GM10847 (cell line): ENCODE measurements around the gene GRID1.

Experiments used
- POLR2A ChIP-seq: IDR thresholded peaks from 2 replicates; pipeline ENCODE4 v1.6.1; 2011; ENCODE audit not compliant: insufficient read length; ENCODE audit errors: extremely low read depth

GRID1 gene

GRCh38 chr10:85596389-85596788 lies 770.2 kb downstream of the GRID1 start:
- no peak for TF ChIP-seq POLR2A

GRCh38 chr10:85594239-85594638 lies 772.4 kb downstream of the GRID1 start:
- no peak for TF ChIP-seq POLR2A

DNA sequence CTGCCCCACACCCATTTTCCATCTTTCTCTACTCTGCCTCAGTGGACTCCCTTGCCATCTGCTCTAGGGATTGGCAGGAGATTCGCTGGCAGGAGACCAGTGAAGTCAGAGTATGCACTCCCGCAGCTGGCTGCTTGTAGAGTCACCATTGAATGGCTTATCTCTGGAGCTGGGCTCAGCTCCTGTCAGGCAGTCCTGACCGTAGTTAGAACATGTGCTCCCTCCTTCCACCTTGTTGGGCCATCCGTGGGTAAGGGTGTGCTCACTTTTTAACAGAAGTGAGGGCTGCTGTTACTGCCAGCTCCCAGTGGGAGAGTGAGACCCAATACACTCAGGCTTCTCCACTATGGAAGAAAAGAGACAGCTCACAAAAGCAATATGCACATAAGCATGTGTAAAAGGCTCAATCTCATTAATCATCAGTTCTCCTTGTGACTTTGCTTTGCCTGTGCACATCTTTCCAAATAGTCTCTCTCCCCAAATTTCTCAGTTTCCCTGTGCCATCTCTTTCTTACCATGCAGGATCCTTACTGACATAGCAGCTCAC lies 773.3 kb downstream of the GRID1 start:
- no peak for TF ChIP-seq POLR2A

DNA sequence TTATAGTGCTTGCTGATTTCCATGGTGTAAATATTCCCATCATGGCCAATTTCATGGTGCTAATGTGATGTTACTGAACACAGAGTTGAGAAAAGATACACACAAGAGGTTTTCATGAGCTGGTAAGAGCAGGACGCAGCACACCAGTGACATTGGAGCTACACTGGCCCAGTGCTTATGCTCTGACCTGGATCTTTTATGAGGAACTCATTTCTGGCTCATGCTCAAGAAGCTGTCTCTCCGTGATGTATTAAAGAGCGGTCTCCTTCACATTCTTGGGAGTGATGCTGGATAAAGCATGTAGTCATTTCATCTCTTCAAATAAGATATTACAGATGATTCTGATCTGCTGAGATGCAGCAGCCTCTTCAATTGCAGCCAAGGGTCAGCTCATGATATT lies 785.2 kb downstream of the GRID1 start:
- no peak for TF ChIP-seq POLR2A

DNA sequence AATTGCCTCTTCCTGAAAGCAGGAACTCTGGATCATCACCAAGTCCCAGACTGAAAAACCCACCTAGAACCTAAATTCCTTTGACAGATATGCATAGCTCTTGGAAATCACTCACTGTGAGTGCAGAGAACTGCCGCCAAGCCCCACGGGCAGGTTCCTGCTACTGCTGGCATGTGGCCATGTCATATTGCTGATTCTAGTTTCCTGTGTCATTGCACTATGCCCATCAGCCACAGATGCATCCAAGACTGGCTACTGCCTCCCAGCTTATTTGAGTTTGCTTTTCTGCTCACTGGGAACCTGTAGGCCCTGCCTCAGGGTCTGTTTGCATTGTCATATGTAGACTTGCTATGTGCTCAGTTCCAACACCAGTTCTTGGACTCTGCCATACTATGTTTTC lies 786.0 kb downstream of the GRID1 start:
- TF ChIP-seq POLR2A: no peak

- no peak for TF ChIP-seq POLR2A
Measured at GRCh38 chr10:85578860-85579259, 787.7 kb downstream of the GRID1 start.

DNA sequence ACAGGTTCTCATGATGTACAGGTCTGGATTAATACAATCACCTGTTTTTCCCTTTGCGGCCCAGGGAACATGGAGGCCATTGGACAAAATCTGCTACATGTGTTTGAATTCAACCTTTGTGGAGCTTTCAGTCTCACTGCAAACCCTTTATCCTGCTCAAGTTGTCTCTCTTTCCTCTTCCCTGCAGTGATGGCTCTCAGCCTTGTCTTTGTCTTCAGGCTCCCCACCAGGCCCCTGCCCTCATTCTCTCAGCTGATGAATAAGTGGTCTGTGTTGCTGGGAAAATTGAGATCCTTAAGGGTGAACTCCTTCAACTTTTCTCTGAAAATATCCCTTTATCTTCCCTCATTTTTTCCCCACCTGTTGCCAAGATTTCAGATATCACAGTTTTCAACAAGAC lies 791.2 kb downstream of the GRID1 start:
- no peak for TF ChIP-seq POLR2A

DNA sequence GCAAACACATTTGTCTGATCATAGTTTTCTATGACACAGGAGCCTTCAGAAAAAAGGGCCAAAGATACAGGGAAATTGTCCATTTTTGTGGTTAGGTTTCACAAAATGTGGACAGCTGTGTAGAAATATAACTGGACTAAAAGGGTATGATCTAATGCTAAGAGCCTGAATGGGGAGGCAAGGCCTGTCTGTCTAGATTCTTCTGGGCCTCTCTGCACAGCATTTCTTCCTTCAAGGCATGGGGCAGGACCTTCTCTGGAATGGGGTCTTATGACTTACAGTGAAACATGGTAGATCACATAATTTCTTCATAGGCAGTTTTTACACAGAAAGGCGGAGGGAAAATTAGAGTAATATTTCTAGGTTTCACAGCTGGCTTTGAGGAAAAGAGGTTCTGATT lies 795.7 kb downstream of the GRID1 start:
- no peak for TF ChIP-seq POLR2A

DNA sequence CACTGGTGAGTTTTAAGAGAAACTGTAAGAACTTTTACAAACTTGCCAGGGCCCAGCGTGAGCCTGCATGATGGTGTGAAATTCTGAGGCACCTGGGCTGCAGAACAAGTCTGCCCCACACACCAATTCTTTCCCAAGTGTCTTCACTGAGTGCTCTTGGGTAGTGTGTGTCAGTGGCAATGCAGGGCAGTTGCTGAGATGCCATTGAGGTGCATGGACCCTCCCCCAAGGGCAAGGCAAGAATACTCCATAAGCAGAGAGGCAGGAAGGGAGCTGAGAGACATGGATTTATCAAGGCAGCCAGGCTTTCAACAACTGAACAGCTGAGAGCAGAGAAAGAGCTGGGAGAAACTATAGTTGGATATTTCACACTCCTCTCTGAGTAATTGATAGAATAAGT lies 801.2 kb downstream of the GRID1 start:
- no peak for TF ChIP-seq POLR2A

DNA sequence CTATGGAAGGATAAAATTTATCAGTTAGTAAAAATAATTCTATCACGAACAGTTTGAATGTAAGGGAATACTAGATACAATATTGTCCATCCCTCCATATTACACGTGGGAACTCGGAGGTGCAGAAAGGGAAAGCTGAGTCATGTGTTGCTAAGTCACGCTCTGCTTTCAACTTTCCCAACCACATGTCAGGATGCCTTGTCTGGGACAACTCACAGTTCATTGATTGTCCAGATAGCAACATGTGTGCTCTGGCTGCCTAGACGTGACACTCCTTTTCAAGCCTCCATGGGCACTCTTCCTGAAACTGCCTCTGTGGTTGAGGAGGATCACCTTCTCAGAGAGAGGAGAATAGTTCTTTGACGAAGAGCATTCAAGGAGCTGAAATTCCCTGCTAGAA lies 808.1 kb downstream of the GRID1 start:
- TF ChIP-seq POLR2A: no peak

DNA sequence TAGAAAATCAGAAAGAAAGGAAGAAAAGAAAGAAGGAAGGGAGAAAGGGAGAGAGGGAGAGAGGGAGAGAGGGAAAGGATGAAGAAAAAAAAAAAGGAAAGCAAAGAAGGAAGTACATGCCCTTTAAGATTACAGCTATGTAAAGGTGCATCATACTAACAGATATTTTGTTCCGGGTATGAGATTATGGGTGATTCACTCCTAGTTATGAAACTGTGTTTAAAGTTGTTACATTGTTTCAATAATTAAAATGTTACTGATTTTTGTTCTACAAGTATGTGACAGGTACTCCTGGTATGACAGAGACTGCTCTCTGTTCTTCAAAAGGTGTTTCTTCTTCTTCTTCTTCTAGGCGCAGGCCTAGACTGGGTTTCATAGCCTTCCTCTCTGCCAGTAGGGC lies 808.9 kb downstream of the GRID1 start:
- TF ChIP-seq POLR2A: no peak

- TF ChIP-seq POLR2A: no peak
Measured at GRCh38 chr10:85557077-85557476, 809.5 kb downstream of the GRID1 start.
